Mucosa of stomach (tissue), 1 donor: Measurements from ENCODE around the gene DNER.
A peak's percentile ranks its signal among the peaks of the same experiment; 100 is the strongest.

ENCODE experiments used
- H3K27me3 ChIP-seq: one replicate; pipeline ENCODE4 v1.7.0; 2013; ENCODE audit warnings: mild to moderate bottlenecking, low read length; ENCODE audit not compliant: control insufficient read depth, insufficient read depth
- H3K36me3 ChIP-seq: one replicate; pipeline ENCODE4 v1.7.0; 2013; ENCODE audit warnings: low read length; ENCODE audit not compliant: control insufficient read depth, insufficient read depth
- H3K4me1 ChIP-seq: one replicate; pipeline ENCODE4 v1.7.0; 2013; ENCODE audit warnings: mild to moderate bottlenecking, low read length; ENCODE audit not compliant: control insufficient read depth, insufficient read depth
- H3K4me3 ChIP-seq: one replicate; pipeline ENCODE4 v1.7.0; 2013; ENCODE audit warnings: low read length
- H3K9ac ChIP-seq: one replicate; pipeline ENCODE4 v1.7.0; 2013; ENCODE audit warnings: mild to moderate bottlenecking, low read length, moderate library complexity
- H3K9me3 ChIP-seq: one replicate; pipeline ENCODE4 v1.7.0; 2013; ENCODE audit warnings: mild to moderate bottlenecking, low read length, moderate library complexity; ENCODE audit not compliant: control insufficient read depth
- donor health status: Pancreatic carcinoma.

DNER gene

DNA sequence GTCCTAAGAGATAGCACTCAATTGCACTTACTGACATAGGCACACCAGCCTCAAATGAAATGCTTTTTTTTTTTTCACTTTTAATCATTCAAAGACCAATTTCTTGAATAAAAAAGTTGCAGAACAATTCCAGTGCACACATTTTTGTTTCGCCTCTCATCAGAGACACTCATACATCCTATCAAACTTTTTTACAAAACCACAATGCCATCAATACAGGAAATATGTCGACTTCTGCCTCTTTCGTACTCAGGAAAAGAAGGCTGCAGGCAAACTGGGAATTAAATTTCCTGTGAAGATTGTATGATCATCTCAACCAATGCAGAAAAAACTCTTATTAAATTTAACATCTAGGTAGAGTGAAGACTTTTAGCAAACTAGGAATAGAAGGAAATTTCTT, 112.4 kb downstream of the DNER start:
- Histone ChIP-seq H3K9me3 (no peaks in the 10 kb centered on the region), H3K27me3 (no peaks in the 10 kb centered on the region), H3K4me1 (no peaks in the 10 kb centered on the region), H3K9ac (no peak overlapping the region), H3K4me3 (no peak overlapping the region), H3K36me3 (no peaks in the 10 kb centered on the region)

DNA sequence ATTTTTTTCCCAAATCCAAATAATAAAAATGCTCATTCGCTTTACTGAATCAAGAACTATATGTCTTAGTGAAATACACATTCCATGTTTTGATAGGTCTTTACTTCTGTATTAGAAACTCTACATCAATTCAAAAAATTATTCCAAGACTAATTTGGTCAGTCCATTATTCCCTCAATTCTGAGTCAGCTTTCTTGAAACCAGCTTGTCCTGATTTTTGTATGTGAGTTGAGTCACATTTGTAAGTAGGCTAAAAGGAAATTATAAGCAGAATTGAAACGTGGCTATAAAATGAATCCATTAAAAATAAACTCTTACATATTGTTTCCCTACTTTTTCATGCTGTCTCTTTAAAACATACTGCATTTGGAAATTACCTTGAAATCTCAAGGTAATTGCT, 113.0 kb downstream of the DNER start:
- Histone ChIP-seq H3K36me3 (no peaks in the 10 kb centered on the region), H3K9ac (no peak overlapping the region), H3K27me3 (no peaks in the 10 kb centered on the region), H3K4me3 (no peak overlapping the region), H3K4me1 (no peaks in the 10 kb centered on the region), H3K9me3 (no peaks in the 10 kb centered on the region)

DNA sequence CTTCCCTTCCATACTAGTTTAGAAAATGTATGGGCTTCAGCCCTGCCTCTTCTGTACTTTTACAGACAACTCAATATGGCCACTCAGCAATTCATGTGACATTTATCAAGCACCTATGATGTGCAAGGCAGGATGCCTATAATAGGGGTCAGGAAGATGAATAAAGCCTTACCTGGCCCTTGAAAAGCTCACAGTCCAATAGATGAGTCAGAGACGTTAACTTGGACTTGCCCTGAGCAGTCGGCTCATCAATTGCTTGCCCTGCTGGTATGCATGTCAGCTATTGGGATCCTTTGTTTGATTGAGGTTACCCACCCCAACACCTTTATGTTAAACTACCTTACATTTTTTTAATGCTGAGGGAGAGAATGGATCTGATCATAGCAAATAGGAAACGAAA, 116.1 kb downstream of the DNER start:
- Histone ChIP-seq H3K36me3 (no peaks in the 10 kb centered on the region), H3K9me3 (no peaks in the 10 kb centered on the region), H3K9ac (no peak overlapping the region), H3K4me1 (no peaks in the 10 kb centered on the region), H3K27me3 (no peaks in the 10 kb centered on the region), H3K4me3 (no peak overlapping the region)

DNA sequence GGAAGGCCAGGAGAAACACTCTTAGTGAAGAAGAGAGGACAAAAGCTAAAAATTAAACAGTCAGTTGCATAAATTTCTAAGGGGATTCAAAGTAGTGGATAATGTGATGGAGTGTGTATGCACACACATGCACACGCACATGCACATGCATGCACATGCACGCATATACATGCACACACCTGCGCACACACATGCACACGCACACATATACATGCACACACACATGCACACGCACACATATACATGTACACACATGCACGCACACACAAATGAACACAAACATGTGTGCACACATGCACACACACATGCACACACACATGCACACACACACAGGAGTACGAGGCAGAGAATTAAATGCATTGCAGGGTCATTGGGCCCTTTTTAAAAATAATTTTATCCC, 117.6 kb downstream of the DNER start:
- no peak overlapping the region for H3K4me3 ChIP-seq
- H3K36me3 ChIP-seq: no peaks in the 10 kb centered on the region
- H3K4me1 ChIP-seq: no peaks in the 10 kb centered on the region
- no peaks in the 10 kb centered on the region for H3K27me3 ChIP-seq
- no peaks in the 10 kb centered on the region for H3K9me3 ChIP-seq
- no peak overlapping the region for H3K9ac ChIP-seq

DNA sequence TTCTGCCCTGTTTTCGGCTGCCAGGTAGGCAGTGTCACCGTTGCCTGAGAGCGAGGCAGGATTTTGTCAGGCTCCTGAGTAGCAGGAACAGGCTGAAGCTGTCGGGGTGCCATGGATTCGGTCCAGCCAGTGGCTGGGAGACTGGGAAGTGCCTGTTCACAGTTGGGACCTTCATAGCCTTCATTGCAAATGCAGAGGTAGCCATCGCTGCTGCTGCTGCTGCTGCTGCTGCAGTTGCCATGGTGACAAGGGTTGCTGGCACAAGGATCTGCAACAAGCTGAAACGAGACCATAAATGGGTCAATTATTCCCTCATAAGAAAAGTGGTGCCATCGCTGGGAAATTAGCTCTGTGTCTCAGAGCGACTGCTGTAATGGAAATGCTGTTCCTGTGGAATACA, 122.7 kb downstream of the DNER start:
- H3K27me3 ChIP-seq: peaks cover 7% of the 10 kb centered on the region
- no peak overlapping the region for H3K9ac ChIP-seq
- no peaks in the 10 kb centered on the region for H3K9me3 ChIP-seq
- H3K4me3 ChIP-seq: no peak overlapping the region
- no peaks in the 10 kb centered on the region for H3K36me3 ChIP-seq
- H3K4me1 ChIP-seq: peaks cover 7% of the 10 kb centered on the region

DNA sequence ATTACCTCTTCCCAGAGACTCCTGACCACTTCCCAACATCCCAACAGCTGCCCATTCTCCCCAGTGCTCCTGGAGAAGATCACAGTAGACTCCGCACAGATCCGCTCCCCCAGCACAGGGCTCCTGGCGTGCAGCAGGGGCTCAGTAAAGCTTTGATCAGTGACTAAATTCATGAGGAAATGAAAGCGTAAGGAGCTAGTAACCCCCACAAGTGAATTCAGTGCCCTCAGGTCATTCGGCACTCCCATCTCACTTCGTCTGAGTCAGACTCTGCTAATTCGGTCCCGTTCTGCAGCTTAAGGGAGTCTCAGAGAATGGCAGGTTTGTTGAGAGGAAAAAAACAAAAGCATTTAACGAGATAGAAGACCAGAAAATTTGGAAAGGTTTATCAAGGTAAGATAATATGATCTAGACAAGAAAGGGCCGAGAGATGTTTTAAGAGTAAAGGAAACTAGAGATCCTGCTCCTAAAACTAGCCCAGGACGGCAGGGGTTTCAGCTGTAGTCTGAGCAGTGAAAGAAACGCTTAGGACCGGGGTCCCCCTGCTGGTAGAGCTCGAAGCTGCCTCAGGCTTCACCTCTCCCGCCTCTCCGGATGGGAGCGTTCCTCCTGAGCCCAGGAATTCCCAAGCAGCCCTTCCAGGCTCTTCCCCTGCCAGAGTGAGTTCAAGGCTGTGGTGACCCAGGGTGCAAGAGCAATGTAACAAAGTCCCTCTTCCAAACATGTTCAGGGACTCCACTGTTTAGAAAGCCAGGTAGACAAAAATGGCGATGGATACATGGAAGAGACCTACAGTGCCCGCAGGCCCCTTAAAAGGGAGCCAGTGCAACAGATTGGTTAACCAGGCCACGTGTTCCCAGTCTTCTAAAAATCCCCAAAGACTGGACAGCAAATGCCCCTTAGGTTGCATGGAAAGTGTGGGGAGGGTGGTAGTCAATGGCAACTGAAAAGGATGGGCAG, 127.3 kb downstream of the DNER start:
- no peak overlapping the region for H3K4me3 ChIP-seq
- peaks cover 7% of the 10 kb centered on the region for H3K27me3 ChIP-seq
- H3K9me3 ChIP-seq: no peaks in the 10 kb centered on the region
- H3K36me3 ChIP-seq: no peaks in the 10 kb centered on the region
- H3K9ac ChIP-seq: peak overlapping the region; percentile 25
- H3K4me1 ChIP-seq: peaks cover 7% of the 10 kb centered on the region

DNA sequence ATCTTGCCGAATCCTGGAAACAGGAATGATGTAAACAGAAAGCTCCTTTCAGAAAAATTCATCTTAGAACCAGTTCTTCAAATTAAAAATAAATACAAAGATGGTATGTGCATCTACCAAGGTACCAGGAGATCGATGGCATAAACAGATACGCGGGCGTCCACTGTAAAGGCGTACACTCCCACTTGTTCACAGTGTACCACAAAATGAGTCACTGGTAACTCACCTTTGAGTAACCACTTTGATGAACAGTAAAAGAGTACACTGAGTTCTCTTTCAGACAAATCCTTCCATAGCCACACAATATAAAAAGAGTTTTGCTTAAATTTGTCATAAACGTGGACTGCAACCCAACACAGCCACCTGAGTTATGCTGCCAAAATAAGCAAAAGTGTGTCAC, 128.3 kb downstream of the DNER start:
- peaks cover 7% of the 10 kb centered on the region for H3K27me3 ChIP-seq
- H3K9ac ChIP-seq: no peak overlapping the region
- peaks cover 7% of the 10 kb centered on the region for H3K4me1 ChIP-seq
- H3K9me3 ChIP-seq: no peaks in the 10 kb centered on the region
- no peak overlapping the region for H3K4me3 ChIP-seq
- H3K36me3 ChIP-seq: no peaks in the 10 kb centered on the region

DNA sequence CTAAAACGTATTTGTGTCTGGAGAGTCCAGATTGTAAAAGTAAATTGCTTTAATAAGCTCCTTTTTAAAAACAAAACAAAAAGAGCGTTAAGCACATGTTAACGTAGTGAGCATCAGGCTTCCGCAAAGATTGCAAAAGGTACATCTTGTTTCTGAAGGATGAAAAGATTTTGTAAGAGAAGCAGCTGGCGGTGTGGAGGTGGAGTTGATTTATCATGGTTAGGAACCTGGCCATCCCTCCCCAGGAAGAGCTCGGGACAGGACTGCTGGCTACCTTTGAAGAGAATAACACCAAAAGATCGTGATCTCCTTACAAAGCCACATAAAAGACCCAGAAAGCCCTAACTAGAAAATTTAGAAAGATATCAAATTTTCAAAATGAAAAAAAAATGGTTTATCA, 132.2 kb downstream of the DNER start:
- Histone ChIP-seq H3K9me3 (no peaks in the 10 kb centered on the region), H3K4me3 (no peak overlapping the region), H3K4me1 (peaks cover 5% of the 10 kb centered on the region), H3K27me3 (peaks cover 6% of the 10 kb centered on the region), H3K9ac (no peak overlapping the region), H3K36me3 (no peaks in the 10 kb centered on the region)

DNA sequence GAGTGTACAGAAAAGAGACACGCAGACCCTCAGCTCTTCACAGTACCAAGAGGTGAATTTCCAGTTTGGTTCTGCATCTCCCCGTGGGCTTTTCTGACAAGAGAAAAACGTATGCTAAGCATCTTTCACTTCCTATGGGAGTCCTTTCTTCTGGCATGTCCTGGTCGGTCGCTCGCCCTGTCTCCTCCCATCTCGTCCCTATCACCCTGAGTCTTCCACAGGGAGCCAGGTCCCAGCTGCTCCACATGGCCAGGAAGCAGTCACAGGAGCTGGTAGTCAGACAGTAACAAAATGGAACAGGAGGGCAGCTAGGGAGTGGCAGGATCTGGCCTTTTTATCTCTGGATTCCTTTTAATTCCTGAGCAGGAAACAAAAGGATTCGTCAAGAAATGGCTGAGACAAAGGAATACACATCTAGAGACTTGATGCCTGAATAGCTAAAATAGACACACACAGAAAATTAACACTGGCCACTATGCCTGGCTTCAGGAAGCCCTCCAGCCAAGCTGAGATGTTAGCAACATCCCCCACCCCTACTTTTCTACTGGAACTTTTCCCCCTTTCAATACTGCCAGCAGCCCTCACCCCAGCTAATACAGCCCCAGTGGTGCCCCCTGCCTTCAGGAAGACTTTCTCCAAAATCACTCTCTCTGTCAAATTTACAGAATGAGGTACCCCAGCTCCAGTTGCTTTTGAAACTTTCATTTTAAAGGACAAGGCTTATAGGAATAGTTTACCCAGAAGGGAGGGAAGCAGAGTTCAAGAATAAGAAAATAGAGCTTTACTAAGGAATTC, 136.1 kb downstream of the DNER start:
- Histone ChIP-seq H3K36me3 (no peaks in the 10 kb centered on the region), H3K27me3 (no peaks in the 10 kb centered on the region), H3K4me3 (no peak overlapping the region), H3K9me3 (no peaks in the 10 kb centered on the region), H3K4me1 (no peaks in the 10 kb centered on the region), H3K9ac (no peak overlapping the region)

DNA sequence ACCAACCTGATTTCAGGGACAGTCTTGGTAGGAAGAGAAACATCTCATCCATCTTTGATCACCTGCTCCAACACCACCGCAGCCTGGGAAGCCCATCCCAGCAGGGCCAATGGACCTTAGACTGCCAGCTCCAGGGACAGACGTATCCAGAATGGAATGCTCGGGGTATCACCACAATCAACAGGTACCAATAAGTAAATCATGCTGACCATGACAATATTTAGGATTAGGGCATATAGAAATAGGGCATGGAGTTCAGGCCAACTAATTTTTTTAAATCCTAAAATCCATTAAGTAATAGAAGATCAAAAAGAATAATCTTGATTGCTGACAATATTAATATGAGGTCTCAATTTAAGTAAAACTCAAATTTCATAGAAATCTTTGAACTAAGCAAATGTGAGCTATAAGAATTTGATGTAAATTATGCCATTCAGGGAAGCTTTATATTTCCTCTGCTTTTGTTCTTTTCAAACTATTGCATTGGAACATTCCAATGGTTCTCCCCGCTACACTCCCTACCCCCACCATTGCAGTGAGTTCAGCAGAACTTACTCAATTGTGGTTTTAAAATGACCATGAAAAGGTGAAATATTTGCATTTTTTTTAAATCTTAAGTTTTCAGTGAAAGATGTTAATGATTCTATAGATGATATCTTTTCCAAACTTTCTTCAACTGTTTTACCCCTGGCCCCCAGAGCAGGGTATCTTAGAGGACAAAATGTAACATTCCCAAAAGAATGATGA, 138.6 kb downstream of the DNER start:
- no peaks in the 10 kb centered on the region for H3K27me3 ChIP-seq
- no peak overlapping the region for H3K4me3 ChIP-seq
- no peaks in the 10 kb centered on the region for H3K4me1 ChIP-seq
- H3K36me3 ChIP-seq: no peaks in the 10 kb centered on the region
- no peaks in the 10 kb centered on the region for H3K9me3 ChIP-seq
- no peak overlapping the region for H3K9ac ChIP-seq

DNA sequence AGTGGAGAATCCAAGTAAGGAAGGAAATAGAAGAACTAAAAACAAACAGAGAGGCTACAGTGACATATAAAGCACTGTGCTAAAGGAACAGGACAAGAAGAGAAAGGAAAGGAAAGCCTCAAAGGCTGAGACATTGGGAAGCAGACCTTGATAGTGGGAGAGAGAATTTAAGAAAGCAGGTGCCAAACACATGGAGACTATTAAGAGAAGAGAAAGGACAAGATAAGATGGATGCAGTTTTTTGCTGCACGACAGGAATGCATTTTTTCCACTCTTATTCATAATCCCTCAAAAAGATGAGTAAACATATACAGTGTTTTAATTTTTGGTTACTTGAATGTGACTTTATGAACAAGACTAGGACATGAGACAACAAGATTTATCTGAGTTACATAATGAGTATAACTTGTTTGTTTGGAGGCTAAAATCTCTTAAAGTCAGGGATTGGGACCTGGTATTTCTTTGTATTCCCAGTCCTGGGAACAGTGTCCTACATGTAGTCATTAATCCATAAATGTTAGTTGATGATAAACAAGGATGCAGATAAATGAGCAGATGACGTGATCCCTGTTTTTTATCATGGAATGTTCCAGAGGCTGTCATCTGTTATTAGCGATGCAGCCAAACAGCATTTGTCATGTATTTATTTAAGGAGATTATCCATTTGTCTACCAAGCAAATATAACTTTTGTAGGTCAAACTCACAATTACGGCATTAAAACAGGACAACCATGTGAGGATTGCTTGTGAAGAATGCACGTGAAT, 141.7 kb downstream of the DNER start:
- H3K36me3 ChIP-seq: no peaks in the 10 kb centered on the region

More for the DNA sequence above, 141.7 kb downstream of the DNER start:
- H3K9ac ChIP-seq: no peak overlapping the region
- no peaks in the 10 kb centered on the region for H3K9me3 ChIP-seq
- no peaks in the 10 kb centered on the region for H3K4me1 ChIP-seq
- no peak overlapping the region for H3K4me3 ChIP-seq
- no peaks in the 10 kb centered on the region for H3K27me3 ChIP-seq
